HEK293T (cell line): ENCODE data around the gene OR2T5.
"Not testable (repeated sequence)": the region's sequence is repeated elsewhere in the genome, so short reads cannot be mapped to it uniquely, and the experiment has no call there.

Source experiments
- CTCF ChIA-PET: fragments of 350-600 bp; formaldehyde crosslinking; extraction: SDS; loops from one replicate; lab custom pipeline; 2021; ENCODE audit warnings: antibody characterized with exemption, inconsistent platforms; lab: Yijun Ruan, JAX
- POLR2A ChIA-PET: fragments of 350-600 bp; formaldehyde crosslinking; extraction: SDS; loops from one replicate; lab custom pipeline; 2020; ENCODE audit warnings: antibody characterized with exemption, inconsistent platforms; lab: Yijun Ruan, JAX
- DNase-seq: peaks from one replicate; pipeline ENCODE4 v3.0.0; 2012; ENCODE audit warnings: mixed read lengths; ENCODE audit errors: extremely low spot score
- ARNT ChIP-seq: fragments of 450-650 bp; IDR thresholded peaks from 2 replicates; pipeline ENCODE4 v1.6.1; 2017; ENCODE audit warnings: mild to moderate bottlenecking
- BHLHE40 ChIP-seq: fragments of 450-650 bp; IDR thresholded peaks from 2 replicates; pipeline ENCODE4 v1.6.1; 2016; ENCODE audit warnings: mild to moderate bottlenecking, moderate library complexity, borderline replicate concordance
- CTBP1 ChIP-seq: fragments of 450-650 bp; IDR thresholded peaks from 2 replicates; pipeline ENCODE4 v1.6.1; 2016; ENCODE audit warnings: borderline replicate concordance
- FOXA1 ChIP-seq: fragments of 450-650 bp; IDR thresholded peaks from 2 replicates; pipeline ENCODE4 v1.6.1; 2016; ENCODE audit warnings: mild to moderate bottlenecking
- FOXK2 ChIP-seq: fragments of 450-650 bp; IDR thresholded peaks from 2 replicates; pipeline ENCODE4 v1.6.1; 2016; ENCODE audit warnings: mild to moderate bottlenecking
- FOXM1 ChIP-seq: fragments of 450-650 bp; IDR thresholded peaks from 2 replicates; pipeline ENCODE4 v1.6.1; 2017; ENCODE audit warnings: mild to moderate bottlenecking, borderline replicate concordance
- L3MBTL2 ChIP-seq: fragments of 450-650 bp; conservative IDR thresholded peaks from 2 replicates; pipeline ENCODE4 v1.6.1; 2016; ENCODE audit warnings: mild to moderate bottlenecking
- LEF1 ChIP-seq: fragments of 450-650 bp; IDR thresholded peaks from 2 replicates; pipeline ENCODE4 v1.6.1; 2017; ENCODE audit warnings: mild to moderate bottlenecking, borderline replicate concordance
- NFRKB ChIP-seq: fragments of 450-650 bp; IDR thresholded peaks from 2 replicates; pipeline ENCODE4 v1.6.1; 2016; ENCODE audit warnings: mild to moderate bottlenecking, moderate library complexity
- SP1 ChIP-seq: fragments of 450-650 bp; IDR thresholded peaks from 2 replicates; pipeline ENCODE4 v1.6.1; 2017
- SUZ12 ChIP-seq: fragments of 450-650 bp; IDR thresholded peaks from 2 replicates; pipeline ENCODE4 v1.6.1; 2016; ENCODE audit warnings: mild to moderate bottlenecking
- TARDBP ChIP-seq: fragments of 450-650 bp; IDR thresholded peaks from 2 replicates; pipeline ENCODE4 v1.6.1; 2016
- ZNF384 ChIP-seq: fragments of 450-650 bp; IDR thresholded peaks from 2 replicates; pipeline ENCODE4 v1.6.1; 2016

Gene OR2T5

GRCh38 chr1:248471154-248471553 lies 17.2 kb upstream of the OR2T5 start:
- ChIA-PET CTCF (no interaction called here), POLR2A (no interaction called here)
- no peak for DNase-seq
- TF ChIP-seq TARDBP (no peak), ZNF384 (no peak), FOXK2 (no peak), SUZ12 (no peak), L3MBTL2 (no peak), NFRKB (no peak), SP1 (no peak), FOXM1 (no peak), ARNT (no peak), BHLHE40 (no peak), CTBP1 (no peak), FOXA1 (no peak)

GRCh38 chr1:248472111-248472510 lies 16.3 kb upstream of the OR2T5 start:
- DNase-seq, CTCF ChIA-PET, POLR2A ChIA-PET: not testable (repeated sequence)

- CTCF ChIA-PET, DNase-seq, POLR2A ChIA-PET: not testable (repeated sequence)
These were observed 15.3 kb upstream of the OR2T5 start, which contains the start of gene OR2T3 for GRCh38 chr1:248473051-248473450. Gene OR2T3, plus strand, starts transcription at chr1:248473351. Its CDS starts 0 bp downstream, at chr1:248473351.

GRCh38 chr1:248475660-248476059 lies 12.7 kb upstream of the OR2T5 start:
- DNase-seq, POLR2A ChIA-PET, CTCF ChIA-PET: not testable (repeated sequence)

GRCh38 chr1:248481686-248482579 lies 6.5 kb upstream of the OR2T5 start:
- POLR2A ChIA-PET, CTCF ChIA-PET, DNase-seq: not testable (repeated sequence)

- DNase-seq, POLR2A ChIA-PET, CTCF ChIA-PET: not testable (repeated sequence)
These were observed 8.3 kb downstream of the OR2T5 start for GRCh38 chr1:248496661-248497060.

GRCh38 chr1:248500305-248501035 lies 12.1 kb downstream of the OR2T5 start:
- POLR2A ChIA-PET, DNase-seq, CTCF ChIA-PET: not testable (repeated sequence)

GRCh38 chr1:248507773-248508172 lies 19.4 kb downstream of the OR2T5 start, which contains the start of gene OR2G6:
Gene OR2G6, plus strand, starts transcription at chr1:248508073. Its CDS starts 13,574 bp downstream, at chr1:248521647.
- CTCF ChIA-PET, DNase-seq, POLR2A ChIA-PET: not testable (repeated sequence)

GRCh38 chr1:248510217-248510616 lies 21.8 kb downstream of the OR2T5 start:
- POLR2A ChIA-PET, CTCF ChIA-PET, DNase-seq: not testable (repeated sequence)

- TF ChIP-seq SP1: no peak
- TF ChIP-seq L3MBTL2: no peak
- TF ChIP-seq ZNF384: no peak
- no peak for TF ChIP-seq TARDBP
- TF ChIP-seq LEF1: no peak
- TF ChIP-seq FOXA1: no peak
- no peak for DNase-seq
- POLR2A ChIA-PET: no interaction called here
- CTCF ChIA-PET: no interaction called here
These were observed 33.5 kb downstream of the OR2T5 start for GRCh38 chr1:248521856-248522255.

GRCh38 chr1:248537449-248537848 lies 49.1 kb downstream of the OR2T5 start:
- POLR2A ChIA-PET, CTCF ChIA-PET, DNase-seq: not testable (repeated sequence)
